GM12878 (cell line): ENCODE results near the gene GANC. TPM values are rescaled to one million over a fixed set of nuclear protein-coding genes. Genes with fewer than 3 reads are reported as not detected.

Experiments used
- ATAC-seq: fragments of 200-7000 bp; cut with Tn5 transposase; 3 replicates; pipeline ENCODE4 v1.9.1; 2020; ENCODE audit warnings: mild to moderate bottlenecking, moderate library complexity
- BruUV-seq: library from RNA; stranded (reverse); fragments of 400-500 nt; replicated peaks from 2 replicates; lab custom pipeline; 2021; lab: Mats Ljungman, UMichigan
- CTCF ChIA-PET: fragments of 300-600 bp; sonication (Branson Sonifier 250); formaldehyde crosslinking; extraction: SDS; loops from one replicate; lab custom pipeline; 2021; ENCODE audit warnings: inconsistent platforms; lab: Yijun Ruan, JAX
- POLR2A ChIA-PET: fragments of 350-600 bp; formaldehyde crosslinking; extraction: SDS; loops from one replicate; lab custom pipeline; 2021; ENCODE audit warnings: inconsistent platforms; lab: Charles Lee
- RAD21 ChIA-PET: fragments of 300-600 bp; sonication (Branson Sonifier 250); formaldehyde crosslinking; loops from one replicate; lab custom pipeline; 2023; ENCODE audit warnings: antibody characterized with exemption; ENCODE audit not compliant: unreplicated experiment; lab: Charles Lee
- SMC1A ChIA-PET: fragments of 300-600 bp; sonication (Branson Sonifier 250); formaldehyde crosslinking; loops from one replicate; lab custom pipeline; 2023; ENCODE audit not compliant: unreplicated experiment, uncharacterized antibody; lab: Charles Lee
- DNase-seq: peaks from one replicate; pipeline ENCODE4 v3.0.0-alpha.2; 2011; ENCODE audit warnings: low read depth, low spot score
- FAIRE-seq: peaks from 3 replicates; lab custom pipeline; 2011; peaks lifted over from hg19 to GRCh38; lab: Jason Lieb, UNC
- H2AFZ ChIP-seq: 2 replicates; pipeline ENCODE4 v1.6.0; 2011; ENCODE audit warnings: low read depth, low read length, control low read depth; ENCODE audit not compliant: control insufficient read depth
- H3K27ac ChIP-seq: 2 replicates; pipeline ENCODE4 v1.5.1; 2011; ENCODE audit warnings: control low read depth; ENCODE audit not compliant: control insufficient read depth, insufficient read depth
- H3K27me3 ChIP-seq, 2 experiments: replicated peaks in 1 of 2; 2 replicates each; pipeline versions ENCODE4 v1.6.0 to v1.6.1; 2011; ENCODE audit warnings: low read length in 1 of 2; ENCODE audit not compliant: control insufficient read depth in 2 of 2, insufficient read depth in 2 of 2
- H3K36me3 ChIP-seq, 2 experiments: 2 replicates each; pipeline ENCODE4 v1.5.1; 2011; ENCODE audit warnings: low read length in 1 of 2; ENCODE audit not compliant: control insufficient read depth in 2 of 2, insufficient read depth in 2 of 2
- H3K4me1 ChIP-seq: 2 replicates; pipeline ENCODE4 v1.6.1; 2011; ENCODE audit warnings: mild to moderate bottlenecking, low read length, moderate library complexity, mixed read lengths; ENCODE audit not compliant: control insufficient read depth, insufficient read depth
- H3K4me2 ChIP-seq: 2 replicates; pipeline ENCODE4 v1.6.0; 2011; ENCODE audit warnings: control low read depth; ENCODE audit not compliant: control insufficient read depth, insufficient read depth
- H3K4me3 ChIP-seq: fragments of 200-600 bp; sonication (generic); 2 replicates; pipeline ENCODE4 v1.5.1; 2016
- H3K79me2 ChIP-seq: 2 replicates; pipeline ENCODE4 v1.6.0; 2011; ENCODE audit warnings: low read length; ENCODE audit not compliant: control insufficient read depth, insufficient read depth
- H3K9ac ChIP-seq: 2 replicates; pipeline ENCODE4 v1.8.0; 2011; ENCODE audit warnings: low read length, control low read depth, mixed read lengths; ENCODE audit not compliant: control insufficient read depth, insufficient read depth
- H3K9me3 ChIP-seq: replicated peaks from 3 replicates; pipeline ENCODE4 v1.5.1; 2011; ENCODE audit warnings: mild to moderate bottlenecking, low read length; ENCODE audit not compliant: control insufficient read depth, insufficient read depth
- H4K20me1 ChIP-seq: 2 replicates; pipeline ENCODE4 v1.6.0; 2011; ENCODE audit not compliant: control insufficient read depth, insufficient read depth
- MXI1 ChIP-seq: fragments of 150-350 bp; IDR thresholded peaks from 2 replicates; pipeline ENCODE4 v1.6.1; 2011; ENCODE audit warnings: low read depth, mild to moderate bottlenecking, inconsistent platforms, low read length, improper control_type of control experiment
- PAX8 ChIP-seq: fragments of 450-650 bp; IDR thresholded peaks from 2 replicates; pipeline ENCODE4 v1.6.1; 2017; ENCODE audit warnings: mild to moderate bottlenecking, moderate library complexity
- SIX5 ChIP-seq: IDR thresholded peaks from 2 replicates; pipeline ENCODE4 v1.6.1; 2011; ENCODE audit warnings: mild to moderate bottlenecking, low read depth, low read length, moderate library complexity; ENCODE audit not compliant: severe bottlenecking
- TCF12 ChIP-seq: IDR thresholded peaks from 2 replicates; pipeline ENCODE4 v1.6.1; 2011; ENCODE audit warnings: low read depth, mild to moderate bottlenecking, low read length
- WGBS: methylation state at CpG from one replicate; pipeline ENCODE4 v1.1.6; 2016; ENCODE audit warnings: low lambda C conversion rate; ENCODE audit not compliant: insufficient replicate concordance, insufficient coverage; ENCODE audit errors: missing lambda C conversion rate; 5-methylcytosine and 5-hydroxymethylcytosine counted together
- in situ Hi-C: fragments of 300-500 bp; cut with MboI; formaldehyde crosslinking; loops from 9 replicates; pipeline ENCODE4 v1.14.3; 2018; ENCODE audit warnings: mixed read lengths
- intact Hi-C: fragments of 100-400 bp; cut with micrococcal nuclease; formaldehyde crosslinking; loops from one replicate; pipeline ENCODE4 v1.14.2; 2022; ENCODE audit not compliant: unreplicated experiment
- polyA plus RNA-seq, 11 experiments: library from polyadenylated mRNA; depleted of rRNA in 4 of 11; unstranded in 6 of 11; stranded (reverse) in 5 of 11; fragments of >200 nt; fragmentation: Nextera tagmentation in 4 of 11; fragmentation: Illumina TruSeq in 1 of 11; extraction: Ambion mirVana in 4 of 11; extraction: Trizol in 1 of 11; gene quantifications; 1 replicate in 1 of 11; 2 replicates in 10 of 11; pipeline versions ENCODE4 v1.2.1 to v1.2.3, GENCODE V29; 2011 to 2016; ENCODE audit warnings: inconsistent platforms in 2 of 11, missing spikeins in 2 of 11, low read depth in 1 of 11
- total RNA-seq, 4 experiments: library from RNA; depleted of rRNA in 3 of 4; stranded (reverse); fragments of >200 nt in 3 of 4; fragmentation: Illumina TruSeq in 1 of 4; extraction: Trizol in 1 of 4; gene quantifications; 2 replicates each; pipeline versions ENCODE4 v1.2.1 to v1.2.3, GENCODE V29; 2013 to 2021
- TF ChIP-seq, protein P1 (sequence below): fragments of 450-650 bp; IDR thresholded peaks from 2 replicates; pipeline ENCODE4 v1.6.1; 2016; ENCODE audit warnings: mild to moderate bottlenecking, moderate library complexity, borderline replicate concordance
- TF ChIP-seq, protein P2 (sequence below): IDR thresholded peaks from 2 replicates; pipeline ENCODE4 v1.6.1; 2011; ENCODE audit warnings: low read depth, mild to moderate bottlenecking, low read length, moderate library complexity, borderline replicate concordance; ENCODE audit errors: extremely low read depth
- TF ChIP-seq, protein P3 (sequence below): fragments of 450-650 bp; IDR thresholded peaks from 2 replicates; pipeline ENCODE4 v1.6.1; 2017; ENCODE audit warnings: mild to moderate bottlenecking, low read depth, inconsistent platforms; ENCODE audit not compliant: poor library complexity, severe bottlenecking
- TF ChIP-seq, protein P4 (sequence below): fragments of 450-650 bp; IDR thresholded peaks from 2 replicates; pipeline ENCODE4 v1.6.1; 2017; ENCODE audit warnings: antibody characterized with exemption, mild to moderate bottlenecking, moderate library complexity
- TF ChIP-seq, protein P5 (sequence below), 3 experiments: IDR thresholded peaks in 2 of 3; conservative IDR thresholded peaks in 1 of 3; 2 replicates each; pipeline ENCODE4 v1.5.1; 2011; ENCODE audit warnings: low read depth in 3 of 3, low read length in 3 of 3, mild to moderate bottlenecking in 3 of 3, control low read depth in 2 of 3, moderate library complexity in 2 of 3, inconsistent platforms in 1 of 3, mixed read lengths in 1 of 3; ENCODE audit not compliant: control insufficient read depth in 2 of 3, insufficient read depth in 1 of 3; ENCODE audit errors: extremely low read depth in 1 of 3
- TF ChIP-seq, protein P6 (sequence below): IDR thresholded peaks from 2 replicates; pipeline ENCODE4 v1.6.1; 2011; ENCODE audit warnings: low read depth, low read length, improper control_type of control experiment, borderline replicate concordance

The GANC gene
- total and polyA plus RNA-seq, 10 of the 15 experiments (the other 5 are each of a cell fraction or from before 2014, with no cell fraction given): 11.3 to 35.3 (median 23.0) TPM

DNA sequence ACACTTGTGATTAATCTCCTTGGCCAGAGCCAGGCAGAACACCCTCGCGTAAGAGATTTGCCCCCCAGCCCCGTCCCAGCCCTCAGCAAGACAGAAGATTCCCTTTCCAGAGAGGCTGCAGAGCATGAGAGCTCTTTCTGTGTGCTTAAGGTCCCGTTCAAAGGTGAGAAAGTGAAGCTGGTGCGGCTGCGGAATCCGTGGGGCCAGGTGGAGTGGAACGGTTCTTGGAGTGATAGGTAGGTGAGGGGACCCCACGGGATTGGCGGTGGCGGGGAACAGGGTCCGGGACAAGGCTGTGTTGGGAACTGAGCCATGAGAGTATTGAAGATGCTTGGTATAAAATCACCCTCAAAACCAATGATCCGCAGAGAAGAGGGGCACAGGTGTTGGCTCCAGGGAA lies 121.1 kb downstream of the GANC start:
- no peak overlapping the region for H3K4me3 ChIP-seq
- intact Hi-C loops (no loop called here), in situ Hi-C loops (no loop called here)
- ChIA-PET CTCF (no interaction called here), RAD21 (no interaction called here)
- no peak overlapping the region for H3K4me2 ChIP-seq
- no peak for ATAC-seq
- H2AFZ ChIP-seq: no peak overlapping the region
- no TSS peak for BruUV-seq
- 93% methylated on average over 13 of the region's 13 CpGs for WGBS
- no peaks in the 10 kb centered on the region for H3K9me3 ChIP-seq
- H3K4me1 ChIP-seq: no peaks in the 10 kb centered on the region
- H3K36me3 ChIP-seq: no peaks in the 10 kb centered on the region
- no peak for DNase-seq
- H3K27me3 ChIP-seq: no peaks in the 10 kb centered on the region
- H3K27ac ChIP-seq: no peak overlapping the region
- TF ChIP-seq SIX5: no peak
- no peak for TF ChIP-seq MXI1
- TF ChIP-seq, protein P1, sequence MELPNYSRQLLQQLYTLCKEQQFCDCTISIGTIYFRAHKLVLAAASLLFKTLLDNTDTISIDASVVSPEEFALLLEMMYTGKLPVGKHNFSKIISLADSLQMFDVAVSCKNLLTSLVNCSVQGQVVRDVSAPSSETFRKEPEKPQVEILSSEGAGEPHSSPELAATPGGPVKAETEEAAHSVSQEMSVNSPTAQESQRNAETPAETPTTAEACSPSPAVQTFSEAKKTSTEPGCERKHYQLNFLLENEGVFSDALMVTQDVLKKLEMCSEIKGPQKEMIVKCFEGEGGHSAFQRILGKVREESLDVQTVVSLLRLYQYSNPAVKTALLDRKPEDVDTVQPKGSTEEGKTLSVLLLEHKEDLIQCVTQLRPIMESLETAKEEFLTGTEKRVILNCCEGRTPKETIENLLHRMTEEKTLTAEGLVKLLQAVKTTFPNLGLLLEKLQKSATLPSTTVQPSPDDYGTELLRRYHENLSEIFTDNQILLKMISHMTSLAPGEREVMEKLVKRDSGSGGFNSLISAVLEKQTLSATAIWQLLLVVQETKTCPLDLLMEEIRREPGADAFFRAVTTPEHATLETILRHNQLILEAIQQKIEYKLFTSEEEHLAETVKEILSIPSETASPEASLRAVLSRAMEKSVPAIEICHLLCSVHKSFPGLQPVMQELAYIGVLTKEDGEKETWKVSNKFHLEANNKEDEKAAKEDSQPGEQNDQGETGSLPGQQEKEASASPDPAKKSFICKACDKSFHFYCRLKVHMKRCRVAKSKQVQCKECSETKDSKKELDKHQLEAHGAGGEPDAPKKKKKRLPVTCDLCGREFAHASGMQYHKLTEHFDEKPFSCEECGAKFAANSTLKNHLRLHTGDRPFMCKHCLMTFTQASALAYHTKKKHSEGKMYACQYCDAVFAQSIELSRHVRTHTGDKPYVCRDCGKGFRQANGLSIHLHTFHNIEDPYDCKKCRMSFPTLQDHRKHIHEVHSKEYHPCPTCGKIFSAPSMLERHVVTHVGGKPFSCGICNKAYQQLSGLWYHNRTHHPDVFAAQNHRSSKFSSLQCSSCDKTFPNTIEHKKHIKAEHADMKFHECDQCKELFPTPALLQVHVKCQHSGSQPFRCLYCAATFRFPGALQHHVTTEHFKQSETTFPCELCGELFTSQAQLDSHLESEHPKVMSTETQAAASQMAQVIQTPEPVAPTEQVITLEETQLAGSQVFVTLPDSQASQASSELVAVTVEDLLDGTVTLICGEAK: no peak
- TF ChIP-seq PAX8: no peak
- TF ChIP-seq, protein P2, sequence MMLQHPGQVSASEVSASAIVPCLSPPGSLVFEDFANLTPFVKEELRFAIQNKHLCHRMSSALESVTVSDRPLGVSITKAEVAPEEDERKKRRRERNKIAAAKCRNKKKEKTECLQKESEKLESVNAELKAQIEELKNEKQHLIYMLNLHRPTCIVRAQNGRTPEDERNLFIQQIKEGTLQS: no peak
- TF ChIP-seq, protein P3, sequence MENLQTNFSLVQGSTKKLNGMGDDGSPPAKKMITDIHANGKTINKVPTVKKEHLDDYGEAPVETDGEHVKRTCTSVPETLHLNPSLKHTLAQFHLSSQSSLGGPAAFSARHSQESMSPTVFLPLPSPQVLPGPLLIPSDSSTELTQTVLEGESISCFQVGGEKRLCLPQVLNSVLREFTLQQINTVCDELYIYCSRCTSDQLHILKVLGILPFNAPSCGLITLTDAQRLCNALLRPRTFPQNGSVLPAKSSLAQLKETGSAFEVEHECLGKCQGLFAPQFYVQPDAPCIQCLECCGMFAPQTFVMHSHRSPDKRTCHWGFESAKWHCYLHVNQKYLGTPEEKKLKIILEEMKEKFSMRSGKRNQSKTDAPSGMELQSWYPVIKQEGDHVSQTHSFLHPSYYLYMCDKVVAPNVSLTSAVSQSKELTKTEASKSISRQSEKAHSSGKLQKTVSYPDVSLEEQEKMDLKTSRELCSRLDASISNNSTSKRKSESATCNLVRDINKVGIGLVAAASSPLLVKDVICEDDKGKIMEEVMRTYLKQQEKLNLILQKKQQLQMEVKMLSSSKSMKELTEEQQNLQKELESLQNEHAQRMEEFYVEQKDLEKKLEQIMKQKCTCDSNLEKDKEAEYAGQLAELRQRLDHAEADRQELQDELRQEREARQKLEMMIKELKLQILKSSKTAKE: no peak
- TF ChIP-seq, protein P4, sequence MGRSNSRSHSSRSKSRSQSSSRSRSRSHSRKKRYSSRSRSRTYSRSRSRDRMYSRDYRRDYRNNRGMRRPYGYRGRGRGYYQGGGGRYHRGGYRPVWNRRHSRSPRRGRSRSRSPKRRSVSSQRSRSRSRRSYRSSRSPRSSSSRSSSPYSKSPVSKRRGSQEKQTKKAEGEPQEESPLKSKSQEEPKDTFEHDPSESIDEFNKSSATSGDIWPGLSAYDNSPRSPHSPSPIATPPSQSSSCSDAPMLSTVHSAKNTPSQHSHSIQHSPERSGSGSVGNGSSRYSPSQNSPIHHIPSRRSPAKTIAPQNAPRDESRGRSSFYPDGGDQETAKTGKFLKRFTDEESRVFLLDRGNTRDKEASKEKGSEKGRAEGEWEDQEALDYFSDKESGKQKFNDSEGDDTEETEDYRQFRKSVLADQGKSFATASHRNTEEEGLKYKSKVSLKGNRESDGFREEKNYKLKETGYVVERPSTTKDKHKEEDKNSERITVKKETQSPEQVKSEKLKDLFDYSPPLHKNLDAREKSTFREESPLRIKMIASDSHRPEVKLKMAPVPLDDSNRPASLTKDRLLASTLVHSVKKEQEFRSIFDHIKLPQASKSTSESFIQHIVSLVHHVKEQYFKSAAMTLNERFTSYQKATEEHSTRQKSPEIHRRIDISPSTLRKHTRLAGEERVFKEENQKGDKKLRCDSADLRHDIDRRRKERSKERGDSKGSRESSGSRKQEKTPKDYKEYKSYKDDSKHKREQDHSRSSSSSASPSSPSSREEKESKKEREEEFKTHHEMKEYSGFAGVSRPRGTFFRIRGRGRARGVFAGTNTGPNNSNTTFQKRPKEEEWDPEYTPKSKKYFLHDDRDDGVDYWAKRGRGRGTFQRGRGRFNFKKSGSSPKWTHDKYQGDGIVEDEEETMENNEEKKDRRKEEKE: no peak
- no peak for TF ChIP-seq TCF12
- TF ChIP-seq, protein P5, sequence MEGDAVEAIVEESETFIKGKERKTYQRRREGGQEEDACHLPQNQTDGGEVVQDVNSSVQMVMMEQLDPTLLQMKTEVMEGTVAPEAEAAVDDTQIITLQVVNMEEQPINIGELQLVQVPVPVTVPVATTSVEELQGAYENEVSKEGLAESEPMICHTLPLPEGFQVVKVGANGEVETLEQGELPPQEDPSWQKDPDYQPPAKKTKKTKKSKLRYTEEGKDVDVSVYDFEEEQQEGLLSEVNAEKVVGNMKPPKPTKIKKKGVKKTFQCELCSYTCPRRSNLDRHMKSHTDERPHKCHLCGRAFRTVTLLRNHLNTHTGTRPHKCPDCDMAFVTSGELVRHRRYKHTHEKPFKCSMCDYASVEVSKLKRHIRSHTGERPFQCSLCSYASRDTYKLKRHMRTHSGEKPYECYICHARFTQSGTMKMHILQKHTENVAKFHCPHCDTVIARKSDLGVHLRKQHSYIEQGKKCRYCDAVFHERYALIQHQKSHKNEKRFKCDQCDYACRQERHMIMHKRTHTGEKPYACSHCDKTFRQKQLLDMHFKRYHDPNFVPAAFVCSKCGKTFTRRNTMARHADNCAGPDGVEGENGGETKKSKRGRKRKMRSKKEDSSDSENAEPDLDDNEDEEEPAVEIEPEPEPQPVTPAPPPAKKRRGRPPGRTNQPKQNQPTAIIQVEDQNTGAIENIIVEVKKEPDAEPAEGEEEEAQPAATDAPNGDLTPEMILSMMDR (IDR thresholded peaks at IDR 0.05 in 2 of 3, conservative IDR thresholded peaks at IDR 0.05 in 1 of 3; ENCODE audit: control insufficient read depth in 2 of 3, extremely low read depth in 1 of 3, insufficient read depth in 1 of 3, low read depth in 3 of 3, low read length in 3 of 3): no peak
- TF ChIP-seq, protein P6, sequence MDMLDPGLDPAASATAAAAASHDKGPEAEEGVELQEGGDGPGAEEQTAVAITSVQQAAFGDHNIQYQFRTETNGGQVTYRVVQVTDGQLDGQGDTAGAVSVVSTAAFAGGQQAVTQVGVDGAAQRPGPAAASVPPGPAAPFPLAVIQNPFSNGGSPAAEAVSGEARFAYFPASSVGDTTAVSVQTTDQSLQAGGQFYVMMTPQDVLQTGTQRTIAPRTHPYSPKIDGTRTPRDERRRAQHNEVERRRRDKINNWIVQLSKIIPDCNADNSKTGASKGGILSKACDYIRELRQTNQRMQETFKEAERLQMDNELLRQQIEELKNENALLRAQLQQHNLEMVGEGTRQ: no peak
- TF ChIP-seq, all 136 proteins: peak for 0
- ChIA-PET POLR2A (no interaction called here), SMC1A (no interaction called here)
- Histone ChIP-seq H3K79me2 (no peaks in the 10 kb centered on the region), H3K9ac (no peak overlapping the region), H4K20me1 (no peaks in the 10 kb centered on the region)
- no peak for FAIRE-seq
